HG03521 (cell line): ENCODE data around the gene SMCHD1.
"Not testable (repeated sequence)": the region's sequence is repeated elsewhere in the genome, so short reads cannot be mapped to it uniquely, and the experiment has no call there.

Experiments used
- ATAC-seq: cut with Tn5 transposase; IDR thresholded peaks from one replicate; pipeline ENCODE4 v1.9.1; 2021; ENCODE audit warnings: mild to moderate bottlenecking, moderate library complexity; ENCODE audit not compliant: unreplicated experiment

Gene SMCHD1

DNA sequence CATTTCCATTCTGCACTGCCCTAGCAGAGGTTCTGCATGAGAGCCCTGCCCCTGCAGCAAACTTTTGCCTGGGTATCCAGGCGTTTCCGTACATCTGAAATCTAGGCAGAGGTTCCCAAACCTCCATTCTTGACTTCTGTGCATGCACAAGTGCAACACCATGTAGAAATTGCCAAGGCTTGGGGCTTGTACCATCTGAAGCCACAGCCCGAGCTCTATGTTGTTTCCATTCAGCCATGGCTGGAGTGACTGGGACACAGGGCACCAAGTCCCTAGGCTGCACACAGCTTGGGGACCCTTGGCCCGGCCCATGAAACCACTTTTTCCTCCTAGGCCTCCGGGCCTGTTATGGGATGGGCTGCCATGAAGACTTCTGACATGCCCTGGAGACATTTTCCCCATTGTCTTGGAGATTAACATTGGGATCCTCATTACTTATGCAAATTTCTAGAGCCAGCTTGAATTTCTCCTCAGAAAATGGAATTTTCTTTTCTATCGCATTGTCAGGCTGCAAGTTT is 154.2 kb downstream of the SMCHD1 start:
- not testable (repeated sequence) for ATAC-seq

DNA sequence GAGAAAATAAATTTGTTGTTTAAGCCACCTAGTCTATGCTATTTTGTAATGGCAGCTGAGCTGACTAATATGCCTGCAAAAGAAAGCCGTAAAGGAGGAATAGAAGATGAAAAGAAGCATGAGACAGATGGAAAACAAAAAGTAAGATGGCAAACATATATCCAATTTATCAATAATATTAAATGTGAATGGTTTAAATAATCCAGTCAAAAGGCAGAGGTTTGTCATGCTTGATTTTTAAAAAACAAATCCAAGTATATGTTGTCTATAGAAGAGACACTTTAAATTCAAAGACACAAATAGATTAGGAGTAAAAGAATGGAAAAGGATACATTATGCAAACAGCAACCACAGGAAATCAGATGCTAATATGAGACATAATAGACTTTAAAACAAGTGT is 155.9 kb downstream of the SMCHD1 start:
- no peak for ATAC-seq

DNA sequence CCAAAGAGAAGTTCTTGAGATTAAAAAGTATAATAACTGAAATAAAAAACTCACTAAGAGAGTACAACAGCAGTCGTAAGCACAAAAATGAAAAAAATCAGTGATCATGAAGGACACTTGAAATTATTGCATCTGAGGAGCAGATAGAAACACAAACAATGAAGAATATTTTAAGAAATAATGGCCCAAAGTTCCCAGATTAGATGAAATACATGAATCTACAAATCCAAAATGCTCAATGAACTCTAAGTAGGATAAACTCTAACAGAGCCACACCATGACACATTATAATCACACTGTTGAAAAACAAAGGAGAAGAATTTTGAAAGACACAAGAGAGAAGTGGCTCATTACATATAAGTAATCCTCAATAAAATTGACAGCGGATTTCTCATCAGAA is 159.4 kb downstream of the SMCHD1 start:
- no peak for ATAC-seq

DNA sequence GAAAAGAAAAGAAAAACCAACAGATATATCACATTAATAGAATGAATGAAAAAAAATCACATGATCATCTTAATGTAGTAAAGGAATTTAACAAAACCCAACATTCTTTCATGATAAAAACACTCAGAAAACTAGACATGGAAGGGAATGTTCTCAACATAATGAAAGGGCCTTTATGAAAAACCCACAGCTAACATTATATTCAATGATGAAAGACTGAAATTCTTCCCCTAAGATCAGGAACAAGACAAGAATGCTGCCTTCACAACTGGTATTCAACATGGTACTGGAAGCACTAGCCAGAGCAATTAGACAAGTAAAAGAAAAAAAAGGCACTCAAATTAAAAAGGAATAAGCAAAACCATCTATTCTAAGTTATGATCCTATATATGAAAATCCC is 162.8 kb downstream of the SMCHD1 start:
- ATAC-seq = no peak

DNA sequence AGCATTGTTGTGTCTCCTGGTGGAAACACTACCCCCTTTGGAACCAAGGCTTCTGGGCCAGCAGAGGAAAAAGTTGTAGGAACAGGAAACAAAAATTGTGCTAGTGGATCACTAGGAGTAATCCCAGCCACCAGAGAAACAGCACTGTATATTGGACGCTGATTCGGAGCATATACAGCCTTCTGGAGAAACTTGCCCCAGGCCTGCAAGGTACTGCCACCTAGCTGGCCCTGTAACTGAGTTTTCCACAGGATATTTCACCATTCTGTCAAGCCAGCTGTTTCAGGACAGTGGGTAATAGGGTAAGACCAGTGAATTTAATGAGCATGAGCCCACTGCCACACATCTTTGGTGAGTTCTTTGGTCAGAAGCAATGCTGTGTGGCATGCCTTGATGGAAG is 166.2 kb downstream of the SMCHD1 start:
- no peak for ATAC-seq

DNA sequence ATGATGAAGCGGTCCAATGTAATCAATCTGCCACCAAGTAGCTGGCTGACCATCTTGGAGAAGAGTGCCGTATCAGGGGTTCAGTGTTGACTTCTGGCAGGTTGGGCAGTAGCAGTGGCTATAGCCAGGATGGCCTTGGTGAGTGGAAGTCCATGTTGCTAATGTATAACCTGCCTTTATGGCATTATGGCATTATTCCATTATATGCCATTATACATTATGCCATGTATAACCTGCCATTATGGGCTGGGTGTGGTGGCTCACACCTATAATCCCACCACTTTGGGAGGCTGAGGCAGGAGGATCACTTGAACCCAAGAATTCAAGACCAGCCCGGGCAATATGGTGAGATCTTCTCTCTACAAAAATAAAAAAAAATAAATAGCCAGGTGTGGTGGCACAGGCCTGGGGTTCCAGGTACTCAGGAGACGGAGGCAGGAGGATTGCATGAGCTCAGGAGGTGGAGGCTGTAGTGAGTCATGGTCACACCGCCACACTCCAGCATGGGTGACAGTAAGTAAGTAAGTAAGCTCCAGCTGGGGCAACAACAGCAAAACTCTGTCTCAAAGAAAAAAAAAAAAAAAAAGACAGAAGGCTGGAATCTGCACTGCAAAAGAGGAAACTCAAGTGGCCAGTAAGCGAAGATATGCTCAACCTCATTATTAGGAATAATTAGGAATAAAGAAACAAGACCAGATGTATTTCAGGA is 166.8 kb downstream of the SMCHD1 start:
- no peak for ATAC-seq

DNA sequence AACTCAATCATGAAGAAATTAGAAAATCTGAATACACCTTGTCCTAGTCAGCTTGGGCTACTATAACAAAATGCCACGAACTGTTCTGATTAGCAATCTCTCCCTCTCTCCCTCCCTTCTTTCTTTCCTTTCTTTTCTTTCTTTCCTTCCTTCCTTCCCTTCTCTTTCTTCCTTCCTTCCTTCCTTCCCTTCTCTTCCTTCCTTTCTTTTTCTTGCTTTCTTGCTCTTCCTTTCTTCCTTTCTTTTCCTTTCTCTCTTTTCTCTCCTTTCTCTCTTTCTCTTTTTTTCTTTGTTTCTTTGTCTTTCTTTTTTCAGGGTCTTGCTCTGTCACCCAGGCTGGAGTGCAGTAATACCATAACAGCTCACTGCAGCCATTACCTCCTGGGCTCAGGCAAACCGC is 167.7 kb downstream of the SMCHD1 start:
- no peak for ATAC-seq

DNA sequence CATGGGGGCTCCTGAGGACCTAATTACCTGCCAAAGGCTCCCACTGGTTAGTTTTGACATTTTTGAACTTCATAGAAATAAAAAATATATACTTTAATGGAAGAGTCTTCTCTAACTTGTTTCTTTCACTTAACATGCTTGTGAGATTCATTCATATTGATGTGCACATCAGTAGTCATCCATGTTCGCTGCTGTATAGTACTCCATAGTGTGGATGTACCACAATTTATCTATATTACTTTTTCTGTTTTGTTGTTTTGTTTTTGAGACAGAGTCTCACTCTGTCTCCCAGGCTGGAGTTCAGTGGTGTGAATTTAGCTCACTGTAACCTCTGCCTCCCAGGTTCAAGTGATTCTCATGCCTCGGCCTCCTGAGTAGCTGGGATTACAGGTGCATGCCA is 168.4 kb downstream of the SMCHD1 start:
- ATAC-seq = no peak

DNA sequence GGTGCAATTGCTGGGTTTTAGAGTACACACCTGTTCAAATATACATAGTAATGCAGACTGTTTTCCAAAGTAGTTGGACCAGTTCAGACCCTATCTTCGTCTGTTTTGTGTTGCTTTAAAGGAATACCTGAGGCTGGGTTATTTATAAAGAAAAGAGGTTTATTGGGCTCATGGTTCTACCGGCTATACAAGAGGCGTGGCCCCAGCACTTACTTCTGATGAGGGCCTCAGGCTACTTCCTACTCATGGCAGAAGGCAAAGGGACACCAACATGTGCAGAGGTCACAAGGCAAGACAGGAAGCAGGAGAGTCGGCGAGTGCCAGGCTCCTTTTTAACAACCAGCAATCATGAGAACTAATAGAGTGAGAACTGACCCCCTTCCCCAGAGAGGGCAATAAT is 169.3 kb downstream of the SMCHD1 start:
- no peak for ATAC-seq

DNA sequence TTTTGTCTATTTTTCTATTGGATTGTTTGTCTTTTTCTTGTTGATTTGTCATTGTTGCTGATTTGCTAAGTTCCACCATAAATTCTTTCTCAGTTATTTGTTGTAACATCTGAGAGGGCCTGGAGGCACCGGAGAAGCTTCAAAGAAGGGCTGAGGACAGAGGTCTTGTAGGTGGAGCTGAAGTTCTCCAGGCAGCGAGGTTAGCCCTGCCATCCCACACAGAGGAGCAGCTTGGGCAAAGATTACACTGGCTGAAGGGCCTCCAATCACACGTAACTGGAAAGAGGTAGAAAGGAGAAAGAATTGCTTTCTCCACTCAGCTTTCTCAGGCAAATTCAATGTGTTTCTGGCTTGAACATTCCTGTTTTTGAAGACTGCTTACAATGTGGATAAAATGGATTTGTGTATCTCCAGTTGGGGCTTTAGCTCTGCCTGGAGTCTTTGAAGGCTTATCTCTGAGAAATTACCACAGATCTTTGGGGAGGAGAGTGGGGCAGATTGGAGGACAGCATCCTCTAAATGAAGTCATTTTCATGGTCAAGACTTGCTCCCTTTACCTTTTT is 170.2 kb downstream of the SMCHD1 start:
- ATAC-seq = no peak

DNA sequence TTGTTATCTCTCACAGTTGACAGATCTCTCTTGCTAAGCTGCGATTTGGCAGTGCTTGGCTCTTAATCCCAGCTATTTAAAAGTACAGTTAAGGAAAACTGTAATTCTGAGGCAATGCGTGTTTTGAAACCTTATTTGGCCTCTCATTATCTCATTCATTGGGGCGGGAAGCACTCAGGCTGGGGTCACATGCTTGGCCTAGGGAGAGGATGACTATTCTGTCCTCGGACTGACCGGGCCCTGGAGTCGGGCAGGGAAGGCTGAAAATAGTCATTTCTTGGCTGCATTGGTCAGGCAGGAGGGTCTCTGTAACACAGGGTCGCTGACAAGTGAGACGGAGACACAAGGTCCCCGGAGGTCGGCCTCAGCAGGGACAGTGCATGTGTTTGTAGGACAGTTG is 171.1 kb downstream of the SMCHD1 start:
- ATAC-seq = no peak

DNA sequence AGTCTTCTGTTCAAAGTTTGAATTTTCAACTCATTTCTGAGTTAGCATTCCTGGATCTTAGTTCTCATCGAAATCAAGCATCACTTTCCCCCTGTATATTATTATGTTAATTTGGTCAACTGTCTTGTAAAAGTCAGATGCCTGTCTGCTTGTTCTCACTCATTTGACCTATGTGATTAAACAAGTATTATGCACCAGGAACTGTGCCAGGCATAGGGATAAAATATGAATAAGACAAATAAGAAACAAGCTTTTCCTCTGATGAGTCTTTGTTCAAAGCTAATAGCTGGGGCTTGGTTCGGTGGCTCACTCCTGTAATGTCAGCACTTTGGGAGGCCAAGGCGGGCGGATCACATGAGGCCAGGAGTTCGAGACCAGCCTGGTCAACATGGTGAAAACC is 171.5 kb downstream of the SMCHD1 start:
- no peak for ATAC-seq

DNA sequence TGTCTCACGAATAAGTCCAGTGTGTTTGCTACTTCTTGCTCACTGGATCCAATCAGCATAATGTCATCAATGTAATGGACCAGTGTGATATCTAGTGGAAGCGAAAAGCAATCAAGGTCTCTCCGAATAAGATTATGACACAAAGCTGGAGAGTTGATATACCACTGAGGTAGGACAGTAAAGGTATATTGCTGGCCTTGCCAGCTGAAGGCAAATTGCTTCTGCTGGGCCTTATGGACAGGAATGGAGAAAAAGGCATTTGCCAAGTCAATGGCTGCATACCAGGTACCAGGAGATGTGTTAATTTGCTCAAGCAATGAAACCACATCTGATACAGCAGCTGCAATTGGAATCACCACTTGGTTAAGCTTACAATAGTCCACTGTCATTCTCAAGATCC is 180.6 kb downstream of the SMCHD1 start:
- not testable (repeated sequence) for ATAC-seq

DNA sequence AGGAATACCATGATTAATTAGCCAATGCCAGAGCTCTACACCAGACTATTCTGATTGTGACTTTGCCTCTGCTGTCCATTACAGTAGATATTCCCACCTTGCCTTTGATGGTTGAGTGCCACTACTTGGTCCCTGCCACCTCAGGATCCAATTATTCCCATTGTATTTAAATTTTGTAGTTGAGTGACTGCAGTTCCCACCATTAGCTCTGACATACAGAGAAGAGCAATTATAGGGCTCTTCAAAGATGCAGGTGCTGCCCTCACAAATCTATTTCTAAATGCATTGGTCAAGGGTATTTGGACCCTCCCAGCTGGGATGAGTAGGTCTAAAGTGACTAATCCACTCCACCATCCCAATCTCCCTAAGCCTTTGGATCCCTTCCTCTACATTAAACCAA is 181.8 kb downstream of the SMCHD1 start:
- ATAC-seq = not testable (repeated sequence)

DNA sequence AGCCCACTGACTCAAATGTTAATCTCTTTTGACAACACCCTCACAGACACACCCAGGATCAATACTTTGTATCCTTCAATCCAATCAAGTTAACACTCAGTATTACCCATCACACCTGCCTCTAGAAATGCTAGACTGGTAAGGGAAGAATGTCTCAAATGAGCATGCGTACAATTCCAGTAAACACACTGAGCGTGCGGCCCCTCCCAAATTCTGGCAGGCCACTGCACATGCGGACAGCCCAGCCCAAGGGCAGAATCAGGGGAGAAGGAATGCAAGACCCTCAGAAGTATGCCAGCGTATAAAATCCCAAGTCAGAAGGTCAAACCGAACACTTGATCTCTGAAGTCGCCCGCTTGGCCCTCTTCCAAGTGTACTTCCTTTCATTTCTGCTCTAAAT is 183.7 kb downstream of the SMCHD1 start:
- no peak for ATAC-seq

DNA sequence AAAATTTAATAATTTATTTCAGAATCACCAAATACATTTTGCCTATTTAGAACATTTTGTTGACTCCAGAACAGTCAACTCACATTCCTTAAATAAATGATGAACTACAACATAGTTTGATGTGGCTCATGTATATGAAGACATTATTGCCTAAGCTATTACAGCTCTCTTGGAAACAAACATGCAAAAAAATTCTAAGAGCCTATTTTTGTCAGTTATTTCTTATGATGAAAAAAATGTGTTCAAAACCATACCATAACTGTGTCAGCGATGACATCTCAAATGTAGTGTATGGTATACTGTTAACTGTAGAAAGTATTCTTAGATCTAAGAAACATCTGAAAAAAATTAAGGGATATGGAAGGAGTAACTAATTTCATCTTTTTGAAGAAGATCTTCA is 185.0 kb downstream of the SMCHD1 start:
- ATAC-seq = no peak

DNA sequence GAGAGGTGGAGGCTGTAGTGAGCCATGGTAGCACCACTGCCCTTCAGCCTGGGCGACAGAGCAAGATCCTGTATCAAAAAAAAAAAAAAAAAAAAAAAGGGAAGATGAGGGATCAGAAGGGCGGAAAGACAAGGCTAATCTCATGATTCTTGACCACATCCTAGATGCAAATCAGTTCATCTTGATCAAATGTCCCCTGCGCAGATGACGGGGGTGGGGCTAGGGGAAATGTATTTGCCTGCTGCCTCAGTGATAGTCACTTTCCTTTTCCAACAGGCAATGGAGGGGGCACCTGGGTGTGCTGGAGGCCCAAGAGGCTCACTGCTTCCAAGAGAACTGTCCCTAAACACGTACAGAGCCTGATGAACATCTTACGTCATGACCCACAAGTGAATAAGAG is 187.6 kb downstream of the SMCHD1 start:
- ATAC-seq = no peak

DNA sequence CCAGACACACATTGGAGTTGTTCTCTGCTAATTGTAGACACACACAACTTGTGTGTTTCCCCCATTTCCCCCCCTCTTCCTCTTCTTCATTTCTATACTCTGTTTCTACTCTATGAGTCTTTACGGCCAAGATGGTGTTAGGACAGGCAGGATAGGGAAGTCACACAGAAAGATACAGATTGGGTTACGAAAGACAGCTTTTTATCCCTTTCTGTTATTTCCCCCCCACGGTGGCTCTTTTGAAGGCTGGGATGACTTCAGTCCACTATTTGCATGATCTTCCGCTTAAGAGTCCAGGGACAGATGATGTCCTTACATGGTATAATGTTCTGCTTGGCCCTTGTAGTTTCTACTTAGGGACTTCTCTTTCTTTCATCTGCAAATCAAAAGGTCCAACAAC is 189.6 kb downstream of the SMCHD1 start:
- no peak for ATAC-seq

DNA sequence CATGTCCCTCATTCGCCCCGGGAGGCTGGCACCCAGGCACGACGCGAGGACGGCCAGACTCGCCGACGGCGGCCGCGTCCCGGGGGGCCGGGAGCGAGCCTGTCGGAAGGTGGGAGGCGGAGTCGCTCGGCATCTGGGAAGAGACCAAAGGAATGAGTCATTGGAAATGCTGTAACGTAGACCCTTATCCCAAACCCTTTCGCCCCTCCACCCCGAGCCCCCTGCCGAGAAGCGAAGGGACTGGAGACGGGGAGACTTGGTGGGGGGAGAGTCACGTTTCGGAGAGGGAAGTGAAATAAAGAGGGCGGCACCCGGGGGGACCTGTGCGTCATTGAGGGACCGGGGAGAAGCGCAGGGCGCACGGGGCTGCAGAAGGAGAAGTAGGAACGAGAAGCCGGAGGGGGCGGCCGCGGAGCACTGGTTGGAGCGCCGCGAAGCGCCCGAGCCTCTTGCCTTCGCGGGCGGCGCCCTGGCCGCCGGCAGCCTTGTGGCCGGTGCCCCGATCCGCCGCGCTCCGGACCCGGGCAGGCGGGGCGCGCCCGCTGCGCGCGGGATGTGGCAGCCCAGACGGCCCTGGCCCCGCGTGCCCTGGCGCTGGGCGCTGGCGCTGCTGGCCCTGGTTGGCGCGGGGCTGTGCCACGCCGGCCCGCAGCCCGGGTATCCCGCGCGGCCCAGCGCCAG is 191.2 kb downstream of the SMCHD1 start, which contains the start of gene EMILIN2:
Gene EMILIN2, plus strand, starts transcription at position 371 of the 681 bp plus-strand sequence. Its CDS starts 183 bp downstream, at position 554.
- ATAC-seq = peak; percentile 35

DNA sequence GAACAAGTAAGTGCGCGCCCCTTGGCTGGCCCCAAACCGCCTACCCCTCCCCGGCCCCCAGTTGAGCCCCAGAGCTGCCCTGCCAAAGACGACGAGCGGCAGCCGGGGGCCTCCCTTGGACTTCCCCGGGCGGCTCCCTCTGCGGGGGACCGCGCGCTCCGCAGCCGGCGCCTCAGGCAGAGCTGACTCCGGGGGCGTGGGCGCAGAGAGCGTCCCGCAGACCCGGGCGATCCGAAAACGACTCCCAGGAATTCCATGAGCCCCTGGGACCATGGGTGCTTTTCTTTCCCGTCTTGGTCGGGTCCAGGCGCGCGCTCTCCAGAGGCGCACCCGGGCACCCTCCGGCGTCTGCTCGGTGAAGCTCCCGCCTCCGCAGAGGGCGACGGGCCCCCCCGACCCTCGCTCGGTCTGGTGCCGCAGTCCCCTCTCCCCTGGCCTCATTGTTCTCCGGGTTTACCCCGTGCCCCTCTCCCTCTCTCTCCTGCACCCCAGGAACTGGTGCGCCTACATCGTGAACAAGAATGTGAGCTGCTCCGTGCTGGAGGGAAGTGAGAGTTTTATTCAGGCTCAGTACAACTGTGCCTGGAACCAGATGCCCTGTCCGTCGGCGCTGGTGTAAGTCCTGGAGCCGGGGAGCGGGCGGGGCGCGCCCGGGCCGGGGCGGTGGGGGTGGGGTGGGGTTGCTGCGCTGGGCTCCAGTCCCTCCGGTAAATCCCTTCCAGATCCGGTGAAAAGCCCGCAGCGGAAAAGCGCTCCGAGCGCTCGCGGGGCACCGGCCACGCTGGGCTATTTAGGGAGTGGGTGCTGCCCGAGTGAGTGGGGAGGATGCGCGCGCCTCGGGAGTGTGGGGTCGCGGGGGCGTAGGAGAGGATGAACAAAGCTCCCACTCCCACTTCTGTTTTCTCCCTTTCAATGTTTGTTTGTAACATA is 192.1 kb downstream of the SMCHD1 start:
- no peak for ATAC-seq
